RWPE1 (cell line): ENCODE results near the gene NCAM1.

Source experiments
- CTCF ChIA-PET: fragments of 350-600 bp; sonication (Branson Sonifier 250); formaldehyde crosslinking; extraction: SDS; loops from one replicate; lab custom pipeline; 2021; lab: Yijun Ruan, JAX
- POLR2A ChIA-PET: fragments of 400-600 bp; formaldehyde crosslinking; extraction: SDS; loops from one replicate; lab custom pipeline; 2020; ENCODE audit warnings: antibody characterized with exemption; ENCODE audit not compliant: low non-redundant PET; lab: Yijun Ruan, JAX
- DNase-seq: peaks from one replicate; pipeline ENCODE4 v3.0.0; 2012; ENCODE audit warnings: low spot score
- H3K27ac ChIP-seq: fragments of 450-650 bp; 2 replicates; pipeline ENCODE4 v1.5.1; 2017
- CTCF ChIP-seq: fragments of 450-650 bp; conservative IDR thresholded peaks from 2 replicates; pipeline ENCODE4 v1.5.1; 2017; ENCODE audit warnings: low read depth, mild to moderate bottlenecking

NCAM1 gene

GRCh38 chr11:113269636-113270035 lies 308.4 kb downstream of the NCAM1 start:
- TF ChIP-seq CTCF = no peak
- H3K27ac ChIP-seq = no peak overlapping the region
- no peak for DNase-seq
- POLR2A ChIA-PET = no interaction called here
- CTCF ChIA-PET = no interaction called here

- no peak for DNase-seq
- no peak overlapping the region for H3K27ac ChIP-seq
- TF ChIP-seq CTCF = no peak
- POLR2A ChIA-PET = no interaction called here
- CTCF ChIA-PET = no interaction called here
These were observed 308.9 kb downstream of the NCAM1 start for GRCh38 chr11:113270080-113270479.

GRCh38 chr11:113271551-113272245 lies 310.5 kb downstream of the NCAM1 start:
- ChIA-PET CTCF (interaction anchor here (0.7 kb wide), 1 partner anchor 718 kb away, joined by 3 read pairs; no protein-coding TSS in a partner anchor), POLR2A (no interaction called here)
- no peak overlapping the region for H3K27ac ChIP-seq
- DNase-seq = no peak
- TF ChIP-seq CTCF = no peak

GRCh38 chr11:113272281-113272680 lies 311.1 kb downstream of the NCAM1 start:
- POLR2A ChIA-PET = no interaction called here
- TF ChIP-seq CTCF = no peak
- DNase-seq = no peak
- CTCF ChIA-PET = interaction anchor here (0.7 kb wide), 1 partner anchor 719 kb away, joined by 3 read pairs; no protein-coding TSS in a partner anchor
- H3K27ac ChIP-seq = no peak overlapping the region

- CTCF ChIA-PET = no interaction called here
- no peak for TF ChIP-seq CTCF
- H3K27ac ChIP-seq = no peak overlapping the region
- no peak for DNase-seq
- POLR2A ChIA-PET = no interaction called here
These were observed 311.9 kb downstream of the NCAM1 start for GRCh38 chr11:113272927-113273615.

- no peak for DNase-seq
- H3K27ac ChIP-seq = no peak overlapping the region
- ChIA-PET CTCF (no interaction called here), POLR2A (no interaction called here)
- no peak for TF ChIP-seq CTCF
These were observed 312.5 kb downstream of the NCAM1 start for GRCh38 chr11:113273720-113274119.
